Kasumi-1 (cell line): ENCODE data around the gene JAK2.
"Not testable (repeated sequence)": the region's sequence is repeated elsewhere in the genome, so short reads cannot be mapped to it uniquely, and the experiment has no call there.

ENCODE experiments used
- DNase-seq, 2 experiments: peaks; one replicate each; lab custom pipeline; 2025; lab: John Stamatoyannopoulos, UW

The JAK2 gene

DNA sequence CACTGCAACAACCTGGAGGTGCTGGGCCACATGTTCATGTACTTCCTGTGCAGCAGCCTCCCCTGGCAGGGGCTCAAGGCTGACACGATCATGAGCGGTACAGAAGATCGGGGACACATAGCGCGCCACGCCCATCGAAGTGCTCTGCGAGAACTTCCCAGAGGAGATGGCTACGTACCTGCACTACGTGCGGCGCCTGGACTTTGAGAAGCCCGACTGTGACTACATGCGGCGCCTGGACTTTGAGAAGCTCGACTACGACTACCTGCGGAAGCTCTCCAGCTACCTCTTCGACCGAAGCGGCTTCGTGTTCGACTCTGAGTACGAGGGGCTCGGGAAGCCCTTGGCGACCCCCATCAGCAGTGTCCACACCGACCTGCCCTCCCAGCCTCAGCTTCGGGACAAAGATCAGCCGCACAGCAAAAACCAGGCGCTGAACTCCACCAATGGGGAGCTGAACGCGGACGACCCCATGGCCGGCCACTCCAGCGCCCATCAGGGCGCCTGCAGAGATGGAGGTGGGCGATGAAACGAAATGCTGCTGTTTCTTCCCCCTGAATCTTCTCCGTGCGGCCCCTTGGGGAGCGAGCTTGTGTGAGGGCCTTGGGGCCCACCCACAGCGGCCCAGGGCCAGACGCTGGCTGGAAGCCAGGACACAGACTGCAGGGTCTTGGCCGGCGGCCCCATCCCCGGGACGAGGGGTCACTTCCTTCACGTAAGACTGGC, 56.5 kb downstream of the JAK2 start:
- DNase-seq: no peak

DNA sequence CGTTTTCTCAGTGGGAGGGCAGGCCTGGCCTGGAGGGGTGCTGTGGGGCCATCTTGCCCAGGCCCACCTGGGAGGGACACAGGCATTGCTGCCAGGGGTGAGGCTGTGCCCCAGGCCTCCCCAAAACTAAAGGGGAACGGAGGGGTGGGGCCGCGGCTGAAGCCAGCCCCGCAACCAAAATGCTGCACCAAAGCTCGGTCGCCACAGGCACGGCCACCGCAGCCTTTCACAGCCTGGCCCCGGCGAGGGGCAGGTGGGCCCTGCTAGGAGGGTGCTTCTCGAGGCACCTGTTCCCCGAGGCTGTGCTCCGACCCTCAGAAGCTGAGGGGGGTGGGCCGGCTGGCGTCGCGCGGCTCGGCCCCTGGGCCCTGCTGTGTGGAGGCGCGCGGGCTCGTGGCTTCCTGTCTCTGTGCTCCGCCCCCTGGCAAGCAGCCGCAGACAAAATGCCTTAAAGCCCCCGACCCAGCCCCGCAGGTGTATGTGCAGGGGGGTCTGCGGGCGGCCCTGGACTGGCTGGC, 57.6 kb downstream of the JAK2 start:
- no peak for DNase-seq

DNA sequence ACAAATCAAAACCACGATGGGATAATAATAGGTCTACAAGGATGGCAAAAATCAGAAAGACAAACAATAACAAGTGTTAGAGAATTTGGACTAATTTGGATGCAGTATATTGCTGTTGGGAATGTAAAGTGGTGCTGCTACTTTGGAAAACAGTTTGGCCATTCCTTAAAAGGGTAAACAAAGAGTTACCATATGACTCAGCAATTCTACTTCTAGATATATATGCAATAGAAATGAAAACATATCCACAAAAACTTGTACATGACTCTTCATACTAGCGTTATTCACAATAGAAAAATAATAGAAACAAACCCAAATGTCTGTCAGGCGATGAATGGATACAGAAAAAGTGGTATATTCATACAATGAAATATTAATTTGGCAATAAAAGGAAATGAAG, 58.3 kb downstream of the JAK2 start:
- DNase-seq: no peak

DNA sequence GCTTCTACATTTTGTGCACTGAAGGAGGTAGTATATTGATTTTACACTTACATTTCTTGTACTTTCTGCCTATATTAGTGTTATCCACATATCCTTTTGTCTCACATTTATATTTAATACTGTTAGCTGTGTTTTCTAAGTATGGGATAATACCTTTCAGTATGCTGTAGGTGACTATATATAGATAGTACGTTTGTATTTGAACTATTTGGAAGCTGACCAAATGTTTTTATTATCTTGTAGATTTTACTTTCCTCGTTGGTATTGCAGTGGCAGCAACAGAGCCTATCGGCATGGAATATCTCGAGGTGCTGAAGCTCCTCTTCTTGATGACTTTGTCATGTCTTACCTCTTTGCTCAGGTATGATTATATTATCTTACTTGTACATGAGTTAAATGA, 59.1 kb downstream of the JAK2 start:
- DNase-seq: no peak

DNA sequence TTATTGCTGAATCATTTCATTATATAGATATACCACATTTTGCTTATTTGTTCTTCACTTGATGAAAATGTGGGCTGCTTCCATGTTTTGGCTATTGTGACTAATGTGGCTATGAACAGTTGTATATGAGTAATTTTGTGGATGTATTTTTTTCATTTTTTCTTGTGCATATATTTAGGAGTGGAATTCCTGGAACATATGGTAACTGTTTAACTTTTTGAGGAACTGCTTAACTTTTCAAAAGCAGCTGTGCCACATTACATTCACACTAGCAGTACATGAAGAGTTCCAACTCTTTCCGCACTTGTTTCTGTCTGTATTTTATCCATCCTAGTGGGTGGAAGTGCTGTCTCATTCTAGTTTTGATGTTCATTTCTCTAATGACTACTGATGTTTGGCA, 67.8 kb downstream of the JAK2 start:
- no peak for DNase-seq

DNA sequence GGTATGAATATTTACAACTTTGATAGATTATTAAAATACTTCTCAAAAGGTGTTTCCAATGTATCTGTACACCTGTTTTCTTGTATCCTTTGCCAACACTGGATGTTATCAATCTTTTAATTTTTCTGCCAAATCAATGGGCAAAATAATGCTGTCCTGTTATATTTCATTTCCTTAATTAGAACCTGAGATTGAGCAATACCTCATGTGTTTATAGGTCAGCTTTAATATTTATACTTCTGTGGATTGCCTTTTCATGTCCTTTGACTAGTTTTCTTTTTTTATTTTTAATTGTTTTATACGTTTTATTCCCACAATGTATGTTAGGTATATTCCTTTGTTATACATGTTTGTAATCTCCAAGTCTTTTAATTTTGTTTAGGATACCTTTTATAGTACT, 77.6 kb downstream of the JAK2 start:
- no peak for DNase-seq

DNA sequence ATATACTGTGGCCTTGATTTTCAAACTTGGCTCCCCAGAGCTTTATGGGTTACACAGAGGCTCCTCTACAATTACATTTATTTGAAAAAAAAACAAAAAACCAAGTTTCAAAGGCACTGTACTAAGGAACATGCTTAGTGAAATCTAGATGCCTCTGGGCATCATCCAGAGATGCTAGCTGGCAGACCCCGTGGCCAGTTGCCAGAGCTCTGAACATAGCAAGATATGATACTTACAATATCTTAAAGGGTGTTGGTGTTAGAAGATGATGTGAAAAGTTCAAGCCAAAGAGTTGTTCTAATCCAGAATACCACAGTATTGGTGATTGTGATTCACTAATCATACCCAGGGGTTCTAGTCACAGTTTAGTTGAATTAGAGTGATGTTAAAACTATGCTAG, 87.8 kb downstream of the JAK2 start:
- DNase-seq: no peak

DNA sequence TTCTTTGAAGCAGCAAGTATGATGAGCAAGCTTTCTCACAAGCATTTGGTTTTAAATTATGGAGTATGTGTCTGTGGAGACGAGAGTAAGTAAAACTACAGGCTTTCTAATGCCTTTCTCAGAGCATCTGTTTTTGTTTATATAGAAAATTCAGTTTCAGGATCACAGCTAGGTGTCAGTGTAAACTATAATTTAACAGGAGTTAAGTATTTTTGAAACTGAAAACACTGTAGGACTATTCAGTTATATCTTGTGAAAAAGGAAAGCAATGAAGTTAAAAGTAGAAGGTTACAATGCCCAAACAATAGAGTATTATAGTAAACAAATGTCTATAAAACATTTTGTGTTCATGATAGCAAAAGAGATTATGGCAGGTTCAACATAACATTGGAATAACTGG, 88.6 kb downstream of the JAK2 start:
- no peak for DNase-seq

DNA sequence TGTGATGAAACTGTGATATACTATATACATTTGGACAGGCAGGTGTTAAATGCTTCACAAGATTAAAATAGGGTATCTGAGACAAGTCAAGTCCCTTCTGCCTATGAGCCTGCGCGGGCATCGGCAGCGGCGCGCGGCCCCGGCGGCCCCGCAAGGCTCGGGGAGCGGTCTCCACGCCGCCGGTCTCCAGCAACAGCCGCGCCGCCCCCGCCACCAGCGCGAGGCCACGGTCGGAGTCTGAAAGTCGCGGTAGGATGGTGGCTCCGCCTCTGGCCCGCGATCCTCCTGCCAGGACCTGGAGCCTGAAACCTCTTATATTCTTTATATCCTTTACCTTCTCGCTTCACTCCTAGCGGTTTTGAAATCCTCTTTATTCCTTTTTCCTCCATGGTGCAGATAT, 100.9 kb downstream of the JAK2 start:
- DNase-seq: no peak

DNA sequence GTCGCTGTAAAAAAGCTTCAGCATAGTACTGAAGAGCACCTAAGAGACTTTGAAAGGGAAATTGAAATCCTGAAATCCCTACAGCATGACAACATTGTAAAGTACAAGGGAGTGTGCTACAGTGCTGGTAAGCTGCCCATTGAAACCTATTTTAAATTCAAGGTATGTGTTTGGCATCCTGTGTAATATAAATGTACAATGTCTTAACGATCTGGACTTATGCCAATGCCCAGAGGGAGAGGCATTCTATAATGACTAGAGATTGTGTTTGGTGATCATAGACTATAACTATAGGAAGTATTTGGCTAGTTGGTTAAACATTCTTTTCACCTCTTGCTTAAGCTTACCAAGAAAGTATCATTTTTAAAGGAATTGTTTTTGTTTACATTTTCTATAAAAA, 104.7 kb downstream of the JAK2 start:
- DNase-seq: no peak

DNA sequence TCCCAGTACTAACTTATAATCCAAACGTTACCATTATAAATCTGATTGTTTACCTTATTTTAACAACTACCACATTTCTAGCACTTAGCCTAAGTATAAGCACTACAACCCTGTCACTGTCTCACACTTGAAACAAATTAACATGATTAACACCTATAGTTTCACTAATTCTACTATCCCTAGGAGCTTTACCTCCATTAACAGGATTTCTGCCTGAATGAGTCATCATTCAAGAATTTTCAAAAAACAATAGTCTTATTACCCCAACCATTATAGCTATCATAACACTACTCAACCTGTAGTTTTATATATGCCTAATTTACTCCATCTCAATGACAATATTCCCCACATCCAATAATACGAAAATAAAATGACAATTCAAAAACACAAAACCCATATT, 110.7 kb downstream of the JAK2 start:
- DNase-seq: no peak

DNA sequence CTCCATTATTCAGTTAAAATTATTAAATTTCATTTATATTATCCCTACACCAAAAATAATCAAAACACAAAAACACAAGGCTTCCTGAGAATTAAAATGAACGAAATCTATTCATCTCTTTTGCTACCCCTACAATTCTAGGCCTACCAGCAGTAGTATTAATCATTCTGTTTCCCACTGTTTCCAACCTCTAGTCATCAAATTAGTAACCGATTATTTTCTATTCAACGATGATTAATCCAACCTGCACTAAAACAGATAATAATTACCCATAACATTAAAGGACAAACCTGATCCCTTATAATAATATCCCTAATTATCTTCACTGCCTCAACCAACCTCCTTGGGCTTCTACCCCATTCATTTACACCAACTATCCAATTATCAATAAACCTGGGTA, 114.4 kb downstream of the JAK2 start:
- DNase-seq: no peak

DNA sequence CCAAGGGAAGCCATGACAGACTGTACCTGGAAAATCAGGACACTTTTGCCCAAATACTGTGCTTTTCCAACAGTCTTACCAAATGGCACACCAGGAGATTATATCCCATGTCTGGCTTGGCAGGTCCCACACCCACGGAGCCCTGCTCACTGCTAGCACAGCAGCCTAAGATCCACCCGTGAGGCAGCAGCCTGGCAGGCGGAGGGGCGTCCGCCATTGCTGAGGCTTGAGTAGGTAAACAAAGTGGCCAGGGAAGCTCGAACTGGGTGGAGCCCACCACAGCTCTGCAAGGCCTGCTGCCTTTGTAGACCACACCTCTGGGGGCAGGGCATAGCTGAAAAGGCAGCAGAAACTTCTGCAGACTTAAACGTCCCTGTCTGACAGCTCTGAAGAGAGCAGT, 116.1 kb downstream of the JAK2 start:
- DNase-seq: not testable (repeated sequence)

DNA sequence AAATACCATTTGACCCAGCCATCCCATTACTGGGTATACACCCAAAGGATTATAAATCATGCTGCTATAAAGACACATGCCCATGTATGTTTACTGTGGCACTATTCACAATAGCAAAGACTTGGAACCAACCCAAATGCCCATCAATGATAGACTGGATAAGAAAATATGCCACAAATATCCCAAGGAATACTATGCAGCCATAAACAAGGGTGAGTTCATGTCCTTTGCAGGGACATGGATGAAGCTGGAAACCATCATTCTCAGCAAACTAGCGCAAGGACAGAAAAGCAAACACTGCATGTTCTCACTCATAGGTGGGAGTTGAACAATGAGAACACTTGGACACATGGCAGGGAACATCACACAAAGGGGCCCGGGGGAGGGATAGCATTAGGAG, 121.4 kb downstream of the JAK2 start:
- not testable (repeated sequence) for DNase-seq

DNA sequence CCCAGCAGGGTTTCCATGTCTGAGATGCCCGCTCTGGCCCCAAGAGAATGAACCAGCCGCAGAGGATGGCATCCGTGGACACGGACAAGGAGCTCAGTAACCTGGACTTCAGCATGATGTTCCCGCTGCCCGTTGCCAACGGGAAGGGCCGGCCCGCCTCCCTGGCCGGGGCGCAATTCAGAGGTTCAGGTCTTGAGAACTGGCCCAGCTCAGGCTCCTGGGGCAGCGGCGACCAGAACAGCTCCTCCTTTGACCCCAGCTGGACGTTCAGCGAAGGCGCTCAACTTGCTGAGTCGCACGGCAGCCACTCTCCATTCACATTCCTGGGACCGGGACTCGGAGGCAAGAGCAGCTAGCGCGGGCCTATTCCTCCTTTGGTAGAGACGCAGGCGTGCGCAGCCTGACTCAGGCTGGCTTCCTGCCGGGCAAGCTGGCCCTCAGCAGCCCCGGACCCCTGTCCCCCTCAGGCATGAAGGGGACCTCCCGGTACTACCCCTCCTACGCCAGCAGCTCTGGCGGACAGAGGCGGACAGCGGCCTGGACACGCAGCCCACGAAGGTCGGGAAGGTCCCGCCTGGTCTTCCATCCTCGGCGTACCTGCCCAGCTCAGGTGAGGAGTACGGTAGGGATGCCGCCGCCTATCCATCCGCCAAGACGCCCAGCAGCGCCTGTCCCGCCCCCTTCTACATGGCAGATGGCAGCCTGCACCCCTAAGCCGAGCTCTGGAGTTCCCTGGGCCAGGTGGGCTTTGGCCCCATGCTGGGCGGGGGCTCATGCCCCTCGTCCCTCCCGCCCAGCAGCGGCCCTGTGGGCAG, 126.0 kb downstream of the JAK2 start:
- DNase-seq: no peak

DNA sequence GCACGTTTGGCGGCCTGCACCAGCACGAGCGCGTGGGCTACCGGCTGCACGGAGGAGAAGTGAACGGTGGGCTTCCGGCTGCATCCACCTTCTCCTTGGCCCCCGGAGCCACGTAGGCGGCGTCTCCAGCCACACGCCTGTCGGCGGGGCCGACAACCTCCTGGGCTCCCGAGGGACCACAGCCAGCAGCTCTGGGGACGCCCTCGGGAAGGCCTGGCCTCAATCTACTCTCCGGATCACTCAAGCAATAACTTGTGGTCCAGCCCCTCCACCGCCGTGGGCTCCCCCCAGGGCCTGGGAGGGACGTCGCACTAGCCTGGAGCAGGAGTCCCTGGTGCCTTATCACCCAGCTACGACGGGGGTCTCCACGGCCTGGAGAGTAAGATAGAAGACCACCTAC, 126.6 kb downstream of the JAK2 start:
- no peak for DNase-seq

DNA sequence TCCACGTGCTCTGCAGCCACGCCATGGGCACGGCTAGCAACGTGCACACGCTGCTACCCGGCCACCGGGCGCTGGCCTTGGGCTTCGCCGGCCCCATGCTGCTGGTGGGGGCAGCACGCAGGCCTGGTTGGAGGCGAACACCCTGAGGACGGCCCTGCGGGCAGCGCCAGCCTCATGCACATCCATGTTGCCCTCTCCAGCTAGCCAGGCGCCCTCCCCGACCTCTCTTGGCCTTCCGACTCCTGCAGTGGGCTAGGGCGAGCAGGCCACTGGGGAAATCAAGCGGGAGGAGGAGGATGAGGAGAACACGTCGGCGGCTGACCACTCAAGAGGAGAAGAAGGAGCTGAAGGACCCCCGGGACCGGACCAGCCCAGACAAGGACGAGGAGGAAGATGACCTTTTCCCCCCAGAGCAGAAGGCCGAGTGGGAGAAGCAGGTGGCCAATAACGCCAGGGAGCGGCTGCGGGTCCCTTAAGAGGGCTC, 127.1 kb downstream of the JAK2 start:
- no peak for DNase-seq

DNA sequence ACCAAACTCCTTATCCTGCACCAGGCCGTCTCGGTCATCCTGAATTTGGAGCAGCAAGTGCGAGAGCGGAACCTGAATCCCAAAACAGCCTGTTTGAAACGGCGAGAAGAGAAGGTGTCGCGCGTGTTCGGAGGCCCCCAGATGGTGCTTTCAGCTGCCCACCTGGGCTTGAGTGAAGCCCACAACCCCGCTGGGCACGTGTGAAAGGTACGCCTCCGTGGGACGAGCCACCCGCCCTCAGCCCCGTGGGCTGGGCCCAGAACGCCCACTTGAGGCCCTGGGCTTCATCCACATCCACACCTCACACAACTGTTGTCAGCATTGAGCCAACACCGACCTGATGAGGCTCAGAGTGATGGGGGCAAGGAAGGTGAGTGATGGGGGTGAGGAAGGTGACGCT, 127.6 kb downstream of the JAK2 start:
- DNase-seq: no peak

DNA sequence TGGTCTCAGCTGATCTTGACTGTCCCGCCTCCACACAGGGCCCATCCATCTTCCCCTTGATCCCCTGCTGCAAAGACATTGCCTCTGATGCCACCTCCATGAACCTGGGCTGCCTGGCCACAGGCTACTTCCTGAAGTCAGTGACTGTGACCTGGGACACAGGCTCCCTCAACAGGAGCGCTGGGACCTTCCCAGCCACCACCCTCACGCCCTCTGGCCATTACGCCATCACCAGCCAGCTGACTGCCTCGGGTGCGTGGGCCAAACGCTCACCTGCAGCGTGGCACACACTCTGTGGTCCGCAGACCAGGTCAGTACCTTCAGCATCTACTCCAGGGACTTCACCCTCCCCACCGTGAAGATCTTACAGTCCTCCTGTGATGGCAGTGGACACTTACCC, 128.5 kb downstream of the JAK2 start:
- no peak for DNase-seq

DNA sequence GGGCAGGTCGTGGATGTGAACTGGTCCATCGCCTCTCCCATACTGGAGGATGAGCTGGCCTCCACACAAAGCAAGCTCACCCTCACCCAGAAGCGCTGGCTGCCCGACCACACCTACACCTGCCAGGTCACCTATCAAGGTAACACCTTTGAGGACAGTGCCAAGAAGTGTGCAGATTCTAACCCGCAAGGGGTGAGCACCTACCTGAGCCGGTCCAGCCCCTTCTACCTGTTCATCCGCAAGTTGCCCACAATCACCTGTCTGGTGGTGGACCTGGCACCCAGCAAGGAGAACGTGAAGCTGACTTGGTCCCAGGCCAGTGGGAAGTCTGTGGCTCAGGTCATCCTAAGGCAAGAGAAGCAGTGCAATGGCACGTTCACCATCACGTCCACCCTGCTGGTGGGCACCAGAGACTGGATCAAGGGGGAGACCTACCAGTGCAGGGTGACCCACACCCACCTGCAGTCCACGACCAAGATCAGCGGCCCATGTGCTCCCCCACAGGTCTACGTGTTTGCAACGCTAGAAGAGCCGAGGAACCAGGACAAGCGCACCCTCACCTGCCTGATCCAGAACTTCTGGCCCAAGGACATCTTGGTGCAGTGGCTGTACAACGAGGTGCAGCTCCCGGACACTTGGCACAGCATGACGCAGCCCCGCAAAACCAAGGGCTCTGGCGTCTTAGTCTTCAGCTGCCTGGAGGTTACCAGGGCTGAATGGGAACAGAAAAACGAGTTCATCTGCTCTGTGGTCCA, 129.1 kb downstream of the JAK2 start:
- DNase-seq: no peak

DNA sequence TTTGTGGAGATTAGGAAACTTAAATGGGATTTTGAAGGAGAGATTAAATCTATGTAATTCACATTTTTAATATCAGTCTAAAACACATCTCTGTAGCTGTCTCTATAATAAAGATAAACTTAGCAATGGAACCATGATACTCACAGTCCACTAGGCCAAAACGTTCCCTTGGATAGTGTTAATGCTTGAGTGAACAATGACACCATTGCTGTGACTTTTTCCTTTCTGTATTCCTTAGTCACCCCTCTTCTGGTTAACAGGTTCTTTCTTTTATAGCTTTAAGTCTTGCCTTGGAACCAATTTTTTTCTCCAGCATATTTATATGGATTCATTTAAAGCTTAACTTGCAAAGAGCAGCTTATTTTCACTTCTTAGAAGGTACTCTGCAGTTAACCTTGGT, 137.0 kb downstream of the JAK2 start:
- DNase-seq: no peak

DNA sequence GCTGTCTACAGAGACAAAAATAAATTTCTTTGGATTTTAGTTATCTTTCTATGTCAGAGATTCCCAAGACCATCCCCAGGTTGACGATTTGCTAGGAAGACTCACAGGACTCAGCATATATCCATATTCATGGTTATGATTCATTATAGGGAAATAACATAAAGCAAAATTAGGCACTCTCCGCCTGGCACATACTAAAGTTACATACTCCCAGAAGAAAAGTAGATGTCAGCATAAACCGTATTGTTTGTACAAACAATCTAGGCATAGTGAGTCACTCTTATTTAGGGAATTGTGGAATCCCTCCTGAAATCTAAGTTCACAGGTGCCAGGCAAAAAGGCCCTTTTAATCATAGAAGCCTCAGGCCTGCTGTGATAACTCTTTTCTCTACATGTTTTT, 137.4 kb downstream of the JAK2 start:
- DNase-seq: no peak

DNA sequence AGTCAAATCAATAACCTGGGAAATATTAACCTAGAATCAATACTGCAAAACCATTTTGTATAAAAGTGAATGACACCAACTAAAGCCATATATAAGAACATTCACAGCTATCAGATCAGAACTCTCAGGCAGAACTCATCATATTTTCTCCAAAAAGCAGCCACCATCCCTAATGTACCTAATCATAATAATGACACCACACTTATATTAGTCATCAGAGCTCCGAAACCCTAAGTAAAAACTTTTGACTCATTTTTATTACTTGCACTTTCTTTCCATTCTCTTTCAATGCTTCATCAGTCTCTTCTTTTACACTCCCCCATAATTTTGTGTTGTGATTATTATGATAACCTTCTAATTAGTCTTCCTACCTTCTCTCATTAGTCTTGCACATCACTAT, 155.1 kb downstream of the JAK2 start:
- DNase-seq: no peak
